DOHH2 (cell line): ENCODE measurements around the gene CCDC177.
A peak's percentile ranks its signal among the peaks of the same experiment; 100 is the strongest.

Experiments used
- H3F3A ChIP-seq: fragments of 200-600 bp; sonication (generic), shearing (Covaris generic); 2 replicates; pipeline ENCODE4 v1.6.0; 2016; ENCODE audit warnings: antibody characterized with exemption, mild to moderate bottlenecking; ENCODE audit not compliant: control insufficient read depth, insufficient read depth
- H3K27ac ChIP-seq: fragments of 200-600 bp; sonication (generic); 2 replicates; pipeline ENCODE4 v1.5.1; 2014; ENCODE audit warnings: low read depth, mild to moderate bottlenecking, low read length, moderate library complexity
- H3K27me3 ChIP-seq: fragments of 200-600 bp; sonication (generic); 2 replicates; pipeline ENCODE4 v1.6.1; 2014; ENCODE audit warnings: mild to moderate bottlenecking, low read length, mixed read lengths; ENCODE audit not compliant: control insufficient read depth
- H3K36me3 ChIP-seq: fragments of 200-600 bp; sonication (generic); 2 replicates; pipeline ENCODE4 v1.6.1; 2014; ENCODE audit warnings: mild to moderate bottlenecking, low read length, moderate library complexity, mixed read lengths; ENCODE audit not compliant: control insufficient read depth
- H3K4me1 ChIP-seq: fragments of 200-600 bp; sonication (generic); 2 replicates; pipeline ENCODE4 v1.6.1; 2014; ENCODE audit warnings: mild to moderate bottlenecking, low read length, mixed read lengths; ENCODE audit not compliant: control insufficient read depth
- H3K4me2 ChIP-seq: fragments of 200-600 bp; sonication (generic); 2 replicates; pipeline ENCODE4 v1.6.0; 2014; ENCODE audit warnings: mild to moderate bottlenecking, low read length, moderate library complexity
- H3K4me3 ChIP-seq: fragments of 200-600 bp; sonication (generic); 2 replicates; pipeline ENCODE4 v1.5.1; 2014; ENCODE audit warnings: mild to moderate bottlenecking, low read length, mixed read lengths
- H3K79me2 ChIP-seq: fragments of 200-600 bp; sonication (generic); 2 replicates; pipeline ENCODE4 v1.6.1; 2014; ENCODE audit warnings: mild to moderate bottlenecking, low read length, mixed read lengths; ENCODE audit not compliant: control insufficient read depth
- H3K9me2 ChIP-seq: fragments of 200-600 bp; sonication (generic); replicated peaks from 2 replicates; pipeline ENCODE4 v1.6.1; 2014; ENCODE audit warnings: mild to moderate bottlenecking, low read length, mixed read lengths; ENCODE audit not compliant: control insufficient read depth
- H3K9me3 ChIP-seq: fragments of 200-600 bp; sonication (generic); 2 replicates; pipeline ENCODE4 v1.6.1; 2014; ENCODE audit warnings: antibody characterized with exemption, low read length, mixed read lengths; ENCODE audit not compliant: control insufficient read depth, insufficient read depth
- H4K20me1 ChIP-seq: fragments of 200-600 bp; sonication (generic); 2 replicates; pipeline ENCODE4 v1.6.0; 2014; ENCODE audit warnings: low read depth, mild to moderate bottlenecking, antibody characterized with exemption, low read length, moderate library complexity; ENCODE audit not compliant: control insufficient read depth, insufficient read depth
- EZH2phosphoT487 ChIP-seq: fragments of 200-600 bp; sonication (generic); IDR thresholded peaks from 2 replicates; pipeline ENCODE4 v1.6.1; 2017; ENCODE audit warnings: borderline replicate concordance, mild to moderate bottlenecking, antibody characterized with exemption, low read length, moderate library complexity, mixed read lengths
- TF ChIP-seq, protein P1 (sequence below): fragments of 200-600 bp; sonication (generic); IDR thresholded peaks from one replicate; pipeline ENCODE4 v1.5.1; 2014; ENCODE audit warnings: antibody characterized with exemption, mild to moderate bottlenecking, low read depth, low read length; ENCODE audit not compliant: poor library complexity, severe bottlenecking

Gene CCDC177

DNA sequence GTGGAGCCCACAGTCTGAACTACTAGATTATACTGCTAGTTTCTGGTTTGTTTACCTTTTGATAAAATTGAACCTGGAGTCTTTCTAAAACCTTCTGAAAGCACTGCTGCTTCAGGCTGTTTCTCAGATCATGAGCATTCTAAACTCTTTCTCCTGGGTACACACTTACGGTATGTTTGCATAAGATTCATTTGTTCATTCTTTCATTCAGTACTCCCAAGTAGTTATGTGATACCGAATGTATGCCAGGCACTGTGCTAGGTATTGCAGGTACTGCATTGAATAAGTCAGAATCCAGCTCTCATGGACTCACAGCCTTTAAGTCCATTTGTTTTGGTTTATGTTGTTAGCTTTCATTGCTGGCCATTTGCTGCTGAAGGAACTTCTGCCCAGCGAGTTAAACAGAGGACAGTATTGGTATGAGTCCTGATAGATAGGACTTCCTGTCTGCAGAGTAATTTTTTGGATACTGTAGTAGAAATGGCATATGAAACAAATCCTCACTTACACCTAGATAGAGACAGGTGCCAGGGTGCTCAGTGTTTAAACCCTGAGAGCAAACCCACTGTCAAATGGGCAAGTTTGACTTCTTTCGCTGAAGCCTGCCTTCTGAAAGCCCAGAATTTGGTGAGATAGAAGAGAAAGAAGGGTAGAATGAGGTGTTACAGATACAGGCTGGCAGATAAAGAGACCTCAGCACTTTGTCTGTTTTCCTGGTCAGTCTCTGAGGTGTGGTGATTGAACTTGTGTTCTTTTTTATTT is 38.8 kb upstream of the CCDC177 start:
- Histone ChIP-seq H4K20me1 (no peaks in the 10 kb centered on the region), H3K27me3 (no peaks in the 10 kb centered on the region), H3K36me3 (peaks cover 49% of the 10 kb centered on the region), H3K9me3 (no peaks in the 10 kb centered on the region), H3F3A (peaks cover 34% of the 10 kb centered on the region), H3K79me2 (peaks cover 53% of the 10 kb centered on the region), H3K4me3 (peak overlapping the region; percentile 95), H3K9me2 (no peaks in the 10 kb centered on the region), H3K27ac (peak overlapping the region; percentile 92), H3K4me1 (peaks cover 74% of the 10 kb centered on the region), H3K4me2 (peak overlapping the region; percentile 94)
- TF ChIP-seq, protein P1, sequence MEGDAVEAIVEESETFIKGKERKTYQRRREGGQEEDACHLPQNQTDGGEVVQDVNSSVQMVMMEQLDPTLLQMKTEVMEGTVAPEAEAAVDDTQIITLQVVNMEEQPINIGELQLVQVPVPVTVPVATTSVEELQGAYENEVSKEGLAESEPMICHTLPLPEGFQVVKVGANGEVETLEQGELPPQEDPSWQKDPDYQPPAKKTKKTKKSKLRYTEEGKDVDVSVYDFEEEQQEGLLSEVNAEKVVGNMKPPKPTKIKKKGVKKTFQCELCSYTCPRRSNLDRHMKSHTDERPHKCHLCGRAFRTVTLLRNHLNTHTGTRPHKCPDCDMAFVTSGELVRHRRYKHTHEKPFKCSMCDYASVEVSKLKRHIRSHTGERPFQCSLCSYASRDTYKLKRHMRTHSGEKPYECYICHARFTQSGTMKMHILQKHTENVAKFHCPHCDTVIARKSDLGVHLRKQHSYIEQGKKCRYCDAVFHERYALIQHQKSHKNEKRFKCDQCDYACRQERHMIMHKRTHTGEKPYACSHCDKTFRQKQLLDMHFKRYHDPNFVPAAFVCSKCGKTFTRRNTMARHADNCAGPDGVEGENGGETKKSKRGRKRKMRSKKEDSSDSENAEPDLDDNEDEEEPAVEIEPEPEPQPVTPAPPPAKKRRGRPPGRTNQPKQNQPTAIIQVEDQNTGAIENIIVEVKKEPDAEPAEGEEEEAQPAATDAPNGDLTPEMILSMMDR: no peak

DNA sequence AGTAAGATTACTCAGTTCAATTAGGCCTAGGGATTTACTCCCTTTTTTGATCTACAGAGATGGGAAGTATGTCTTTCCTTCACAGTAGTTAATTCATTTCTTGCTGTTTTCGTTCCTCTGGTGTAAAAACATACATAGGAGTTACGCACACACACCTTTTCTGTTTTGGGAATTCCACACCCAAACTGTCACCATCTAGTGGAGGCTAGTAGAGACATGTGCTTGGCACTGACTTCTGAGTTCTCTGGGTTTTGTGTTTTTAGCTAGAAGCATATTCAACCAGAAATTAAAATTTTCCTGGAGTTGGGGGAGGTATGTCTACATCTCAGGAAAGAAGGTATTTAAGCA is 38.1 kb upstream of the CCDC177 start:
- H3K27ac ChIP-seq: peak overlapping the region; percentile 92
- peaks cover 34% of the 10 kb centered on the region for H3F3A ChIP-seq
- peaks cover 46% of the 10 kb centered on the region for H3K36me3 ChIP-seq
- peaks cover 70% of the 10 kb centered on the region for H3K4me1 ChIP-seq
- no peaks in the 10 kb centered on the region for H3K27me3 ChIP-seq
- no peaks in the 10 kb centered on the region for H3K9me3 ChIP-seq
- no peaks in the 10 kb centered on the region for H4K20me1 ChIP-seq
- no peak for TF ChIP-seq EZH2phosphoT487
- TF ChIP-seq, protein P1: peak; percentile 46
- peak overlapping the region; percentile 94 for H3K4me2 ChIP-seq
- no peaks in the 10 kb centered on the region for H3K9me2 ChIP-seq
- peak overlapping the region; percentile 95 for H3K4me3 ChIP-seq
- peaks cover 46% of the 10 kb centered on the region for H3K79me2 ChIP-seq

DNA sequence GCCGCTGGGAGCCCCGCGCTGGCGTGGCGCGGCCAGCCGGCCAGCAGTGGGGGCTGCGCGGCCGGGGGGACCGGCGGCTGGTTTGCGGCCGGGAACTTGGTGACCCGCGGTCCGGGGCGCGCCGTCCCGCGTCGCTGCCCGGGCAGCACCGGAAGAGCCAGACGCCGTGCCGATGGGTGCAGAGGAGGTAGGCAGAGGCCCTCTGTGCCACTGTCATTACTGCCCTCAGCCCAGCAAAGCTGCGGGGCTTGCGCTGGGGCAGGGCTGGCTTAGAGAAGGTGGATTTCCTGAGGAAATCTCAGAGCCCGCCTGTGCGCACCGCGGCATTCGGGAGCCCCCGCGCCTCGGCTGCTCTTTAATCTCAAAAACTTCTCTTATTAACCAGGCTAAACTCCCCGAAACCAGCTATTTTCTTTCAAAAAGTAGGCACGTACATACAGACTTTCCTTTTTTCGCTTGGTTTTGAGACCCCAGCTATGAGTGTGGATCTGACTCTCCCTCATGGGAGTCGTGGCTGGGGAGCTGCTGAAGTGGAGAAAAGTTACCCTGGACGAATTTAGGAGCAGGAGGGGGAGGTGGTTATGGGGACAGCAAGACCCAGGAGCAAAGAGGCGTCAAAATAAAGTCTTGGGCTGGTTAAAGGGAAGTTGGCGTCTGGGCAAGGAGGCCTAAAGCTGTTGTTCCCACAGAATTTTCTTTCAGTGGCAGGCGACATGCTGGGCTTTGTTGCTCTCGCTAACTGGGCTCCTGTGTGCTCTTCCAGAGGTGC is 37.5 kb upstream of the CCDC177 start:
- Histone ChIP-seq H3F3A (peaks cover 34% of the 10 kb centered on the region), H3K4me2 (peak overlapping the region; percentile 94), H3K27me3 (no peaks in the 10 kb centered on the region), H3K9me2 (no peaks in the 10 kb centered on the region), H4K20me1 (no peaks in the 10 kb centered on the region), H3K4me1 (peaks cover 65% of the 10 kb centered on the region), H3K36me3 (peaks cover 41% of the 10 kb centered on the region), H3K9me3 (no peaks in the 10 kb centered on the region), H3K4me3 (peak overlapping the region; percentile 95), H3K79me2 (peaks cover 40% of the 10 kb centered on the region), H3K27ac (peak overlapping the region; percentile 92)
- no peak for TF ChIP-seq EZH2phosphoT487
- TF ChIP-seq, protein P1: no peak
